OCI-LY7 (cell line): ENCODE data around the gene CFLAR. TPM values are rescaled to one million over a fixed set of nuclear protein-coding genes. Genes with fewer than 3 reads are reported as not detected.
A peak's percentile ranks its signal among the peaks of the same experiment; 100 is the strongest.

Experiments used
- BruUV-seq: library from RNA; stranded (reverse); fragments of 400-500 nt; replicated peaks from 2 replicates; lab custom pipeline; 2021; lab: Mats Ljungman, UMichigan
- CTCF ChIA-PET: fragments of 300-600 bp; sonication (Branson Sonifier 250); formaldehyde crosslinking; loops from one replicate; lab custom pipeline; 2022; ENCODE audit warnings: antibody characterized with exemption; ENCODE audit not compliant: unreplicated experiment; lab: Charles Lee
- POLR2A ChIA-PET: fragments of 300-600 bp; sonication (Branson Sonifier 250); formaldehyde crosslinking; loops from one replicate; lab custom pipeline; 2022; ENCODE audit warnings: antibody characterized with exemption; lab: Charles Lee
- DNase-seq: peaks from one replicate; pipeline ENCODE4 v3.0.0-alpha.2; 2015; ENCODE audit warnings: low spot score
- H2AFZ ChIP-seq: fragments of 200-600 bp; sonication (generic), shearing (Covaris generic); 2 replicates; pipeline ENCODE4 v1.6.1; 2014; ENCODE audit warnings: mild to moderate bottlenecking, antibody characterized with exemption, low read length, moderate library complexity
- H3K27ac ChIP-seq: fragments of 200-600 bp; sonication (generic); 2 replicates; pipeline ENCODE4 v1.5.1; 2014; ENCODE audit warnings: mixed run types, low read depth, mild to moderate bottlenecking, moderate library complexity, low read length, inconsistent platforms; ENCODE audit not compliant: poor library complexity, severe bottlenecking
- H3K36me3 ChIP-seq: fragments of 200-600 bp; sonication (generic); 2 replicates; pipeline ENCODE4 v1.6.1; 2014; ENCODE audit warnings: mild to moderate bottlenecking, antibody characterized with exemption, low read length, moderate library complexity, mixed read lengths; ENCODE audit not compliant: insufficient read depth
- H3K4me1 ChIP-seq: fragments of 200-600 bp; sonication (generic); 2 replicates; pipeline ENCODE4 v1.5.1; 2014; ENCODE audit warnings: mild to moderate bottlenecking, low read length; ENCODE audit not compliant: insufficient read depth, poor library complexity, severe bottlenecking
- H3K4me2 ChIP-seq: fragments of 200-600 bp; sonication (generic); 2 replicates; pipeline ENCODE4 v1.6.1; 2014; ENCODE audit warnings: mild to moderate bottlenecking, low read length
- H3K4me3 ChIP-seq: fragments of 200-600 bp; sonication (generic); 2 replicates; pipeline ENCODE4 v1.5.1; 2014; ENCODE audit warnings: mild to moderate bottlenecking, low read depth, low read length; ENCODE audit not compliant: poor library complexity, severe bottlenecking
- H3K79me2 ChIP-seq: fragments of 200-600 bp; sonication (generic); 2 replicates; pipeline ENCODE4 v1.6.1; 2016; ENCODE audit warnings: low read depth, mild to moderate bottlenecking, low read length, moderate library complexity, mixed read lengths; ENCODE audit not compliant: insufficient read depth
- H3K9me2 ChIP-seq: fragments of 200-600 bp; sonication (generic); 2 replicates; pipeline ENCODE4 v1.6.1; 2016; ENCODE audit warnings: mild to moderate bottlenecking, low read length, mixed read lengths; ENCODE audit not compliant: insufficient read depth
- H3K9me3 ChIP-seq: fragments of 200-600 bp; sonication (generic); 2 replicates; pipeline ENCODE4 v1.6.1; 2014; ENCODE audit warnings: mild to moderate bottlenecking, mixed run types, low read length, mixed read lengths
- H4K20me1 ChIP-seq: fragments of 200-600 bp; sonication (generic); 2 replicates; pipeline ENCODE4 v1.6.1; 2014; ENCODE audit warnings: mild to moderate bottlenecking, antibody characterized with exemption, low read length, moderate library complexity, mixed read lengths; ENCODE audit not compliant: insufficient read depth
- EZH2phosphoT487 ChIP-seq: fragments of 200-600 bp; sonication (generic); IDR thresholded peaks from 2 replicates; pipeline ENCODE4 v1.6.1; 2018; ENCODE audit warnings: low read depth, borderline replicate concordance, mild to moderate bottlenecking, mixed run types, antibody characterized with exemption, low read length, moderate library complexity, mixed read lengths
- intact Hi-C: fragments of 100-400 bp; cut with micrococcal nuclease; formaldehyde crosslinking; loops from one replicate; pipeline ENCODE4 v1.10.0; 2022; ENCODE audit not compliant: unreplicated experiment
- total RNA-seq, 2 experiments: library from RNA; depleted of rRNA in 1 of 2; stranded (reverse); fragments of >200 nt in 1 of 2; shearing (Covaris generic) in 1 of 2; gene quantifications; 2 replicates each; pipeline ENCODE4 v1.2.3, GENCODE V29; 2014 to 2022
- TF ChIP-seq, protein P1 (sequence below): fragments of 200-600 bp; sonication (generic); conservative IDR thresholded peaks from 2 replicates; pipeline ENCODE4 v1.5.1; 2014; ENCODE audit warnings: mild to moderate bottlenecking, antibody characterized with exemption, low read length, moderate library complexity, mixed read lengths

CFLAR gene
- total RNA-seq, 2 experiments from 2014 or later: 42.8 to 82.5 TPM

DNA sequence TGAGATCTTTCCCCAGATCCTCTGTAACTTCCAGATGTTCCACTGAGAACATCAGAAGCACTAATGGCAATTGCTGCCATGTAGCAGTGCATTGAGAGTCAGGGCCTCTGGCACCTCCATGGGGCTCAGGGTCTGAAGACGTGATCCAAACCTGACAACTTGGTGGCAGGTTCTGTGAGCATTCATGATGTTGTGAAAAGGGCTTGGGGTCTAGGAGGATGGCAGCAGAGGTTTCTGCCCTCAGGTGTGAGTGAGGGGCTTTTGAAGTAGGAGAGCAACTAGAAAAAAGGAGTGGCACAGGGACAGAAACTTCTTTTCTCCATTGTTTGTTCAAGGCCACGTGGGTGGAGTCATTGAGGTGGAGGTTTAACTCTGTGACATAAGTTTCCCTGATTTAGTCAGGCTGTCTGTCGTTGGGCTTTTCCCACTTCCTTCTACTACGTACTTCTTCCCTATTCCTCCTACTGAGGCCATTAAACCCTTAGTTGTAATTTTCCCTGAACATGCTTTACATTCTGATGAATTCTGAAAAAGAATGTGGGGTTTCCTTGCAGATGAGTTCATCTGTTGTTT, 13.1 kb downstream of the CFLAR start:
- TF ChIP-seq, protein P1, sequence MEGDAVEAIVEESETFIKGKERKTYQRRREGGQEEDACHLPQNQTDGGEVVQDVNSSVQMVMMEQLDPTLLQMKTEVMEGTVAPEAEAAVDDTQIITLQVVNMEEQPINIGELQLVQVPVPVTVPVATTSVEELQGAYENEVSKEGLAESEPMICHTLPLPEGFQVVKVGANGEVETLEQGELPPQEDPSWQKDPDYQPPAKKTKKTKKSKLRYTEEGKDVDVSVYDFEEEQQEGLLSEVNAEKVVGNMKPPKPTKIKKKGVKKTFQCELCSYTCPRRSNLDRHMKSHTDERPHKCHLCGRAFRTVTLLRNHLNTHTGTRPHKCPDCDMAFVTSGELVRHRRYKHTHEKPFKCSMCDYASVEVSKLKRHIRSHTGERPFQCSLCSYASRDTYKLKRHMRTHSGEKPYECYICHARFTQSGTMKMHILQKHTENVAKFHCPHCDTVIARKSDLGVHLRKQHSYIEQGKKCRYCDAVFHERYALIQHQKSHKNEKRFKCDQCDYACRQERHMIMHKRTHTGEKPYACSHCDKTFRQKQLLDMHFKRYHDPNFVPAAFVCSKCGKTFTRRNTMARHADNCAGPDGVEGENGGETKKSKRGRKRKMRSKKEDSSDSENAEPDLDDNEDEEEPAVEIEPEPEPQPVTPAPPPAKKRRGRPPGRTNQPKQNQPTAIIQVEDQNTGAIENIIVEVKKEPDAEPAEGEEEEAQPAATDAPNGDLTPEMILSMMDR: no peak
- no peak for TF ChIP-seq EZH2phosphoT487
- ChIA-PET CTCF (no interaction called here), POLR2A (interaction anchor here (0.6 to 1.3 kb wide), 5 partner anchors 17 to 269 kb away, joined by 3 to 8 read pairs (median 3); partner anchors contain the start of genes NIF3L1 and PPIL3)
- Histone ChIP-seq H4K20me1 (no peaks in the 10 kb centered on the region), H3K9me2 (no peaks in the 10 kb centered on the region), H3K27ac (peak overlapping the region; percentile 45), H3K4me3 (peak overlapping the region; percentile 31), H3K9me3 (no peaks in the 10 kb centered on the region), H3K4me1 (peaks cover 84% of the 10 kb centered on the region), H3K4me2 (peak overlapping the region; percentile 89), H3K79me2 (peaks cover 48% of the 10 kb centered on the region), H3K36me3 (peaks cover 29% of the 10 kb centered on the region), H2AFZ (peak overlapping the region; percentile 58)
- BruUV-seq: no TSS peak
- DNase-seq: peak; percentile 18
- intact Hi-C loops: no loop called here

DNA sequence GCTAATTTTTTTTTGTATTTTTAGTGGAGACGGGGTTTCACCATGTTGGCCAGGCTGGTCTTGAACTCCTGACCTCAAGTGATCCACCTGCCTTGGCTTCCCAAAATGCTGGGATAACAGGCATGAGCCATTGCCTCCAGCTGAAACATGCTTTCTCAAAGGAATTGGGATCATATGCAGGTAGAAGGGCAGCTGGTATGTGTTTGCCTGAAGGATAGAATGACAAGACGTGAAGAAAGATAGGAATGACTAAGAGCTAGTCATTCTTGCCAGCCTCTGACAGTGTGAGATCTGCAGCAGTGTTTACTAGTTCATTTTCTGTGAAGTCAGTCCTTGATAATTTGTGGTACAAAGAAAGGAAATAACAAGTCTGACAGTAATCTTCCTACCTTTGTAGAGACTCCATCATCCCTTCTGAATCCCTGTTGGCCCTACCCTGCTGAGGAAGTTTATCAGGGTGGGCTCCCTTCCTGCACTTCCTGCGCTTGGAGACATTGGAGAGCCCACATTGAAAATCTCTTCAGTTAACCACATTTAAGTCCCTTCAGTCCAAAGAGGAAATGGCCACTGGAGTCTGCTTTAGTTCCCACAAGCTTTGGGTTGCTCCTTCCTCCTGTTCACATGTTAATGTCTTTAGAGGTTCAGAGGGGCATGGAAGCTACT, 14.7 kb downstream of the CFLAR start:
- BruUV-seq: no TSS peak
- H3K4me3 ChIP-seq: no peak overlapping the region
- peaks cover 67% of the 10 kb centered on the region for H3K4me1 ChIP-seq
- TF ChIP-seq, protein P1: no peak
- no peak for TF ChIP-seq EZH2phosphoT487
- intact Hi-C loops: no loop called here
- H3K9me2 ChIP-seq: no peaks in the 10 kb centered on the region
- ChIA-PET CTCF (interaction anchor here (0.8 to 1.5 kb wide), 2 partner anchors 13 to 15 kb away, joined by 3 to 4 read pairs; no protein-coding TSS in a partner anchor), POLR2A (no interaction called here)
- peaks cover 37% of the 10 kb centered on the region for H3K79me2 ChIP-seq
- H3K4me2 ChIP-seq: peak overlapping the region; percentile 3; the same call in 1 of the 2 replicates
- H3K9me3 ChIP-seq: no peaks in the 10 kb centered on the region
- peak; percentile 9 for DNase-seq
- no peaks in the 10 kb centered on the region for H4K20me1 ChIP-seq
- peaks cover 36% of the 10 kb centered on the region for H3K36me3 ChIP-seq
- no peak overlapping the region for H3K27ac ChIP-seq
- H2AFZ ChIP-seq: no peak overlapping the region
